Hepatocyte (in vitro differentiated cells): ENCODE measurements around the gene EIF4E3. TPM values are rescaled to one million over a fixed set of nuclear protein-coding genes. Genes with fewer than 3 reads are reported as not detected.
A peak's percentile ranks its signal among the peaks of the same experiment; 100 is the strongest.

ENCODE experiments used
- DNase-seq: peaks from one replicate; pipeline ENCODE4 v3.0.0-alpha.2; 2016; ENCODE audit warnings: low spot score
- H2AFZ ChIP-seq: fragments of 200-600 bp; sonication (generic); 2 replicates; pipeline ENCODE4 v1.6.0; 2016; ENCODE audit warnings: antibody characterized with exemption, mild to moderate bottlenecking
- H3K27ac ChIP-seq: fragments of 200-600 bp; sonication (generic); 2 replicates; pipeline ENCODE4 v1.5.1; 2016; ENCODE audit warnings: mild to moderate bottlenecking
- H3K27me3 ChIP-seq: fragments of 200-600 bp; sonication (generic); 2 replicates; pipeline ENCODE4 v1.6.1; 2016
- H3K36me3 ChIP-seq: fragments of 200-600 bp; sonication (generic); replicated peaks from 2 replicates; pipeline ENCODE4 v1.5.1; 2016; ENCODE audit warnings: low read depth; ENCODE audit not compliant: insufficient read depth
- H3K4me1 ChIP-seq: fragments of 200-600 bp; sonication (generic); 2 replicates; pipeline ENCODE4 v1.5.1; 2016; ENCODE audit warnings: mild to moderate bottlenecking, moderate library complexity; ENCODE audit not compliant: insufficient read depth
- H3K4me2 ChIP-seq: fragments of 200-600 bp; sonication (generic); 2 replicates; pipeline ENCODE4 v1.6.0; 2016
- H3K4me3 ChIP-seq: fragments of 200-600 bp; sonication (generic); 2 replicates; pipeline ENCODE4 v1.5.1; 2016; ENCODE audit warnings: mild to moderate bottlenecking
- H3K79me2 ChIP-seq: fragments of 200-600 bp; sonication (generic); 2 replicates; pipeline ENCODE4 v1.6.0; 2017; ENCODE audit warnings: mild to moderate bottlenecking
- H3K9me2 ChIP-seq: fragments of 200-600 bp; sonication (generic); replicated peaks from 2 replicates; pipeline ENCODE4 v1.6.0; 2017; ENCODE audit warnings: mild to moderate bottlenecking; ENCODE audit not compliant: insufficient read depth
- H3K9me3 ChIP-seq: fragments of 200-600 bp; sonication (generic); 2 replicates; pipeline ENCODE4 v1.5.1; 2016; ENCODE audit warnings: low read depth, mild to moderate bottlenecking
- H4K20me1 ChIP-seq: fragments of 200-600 bp; sonication (generic); 2 replicates; pipeline ENCODE4 v1.6.0; 2016; ENCODE audit warnings: mild to moderate bottlenecking; ENCODE audit not compliant: insufficient read depth, poor library complexity, severe bottlenecking
- EZH2 ChIP-seq: fragments of 200-600 bp; sonication (generic); IDR thresholded peaks from 2 replicates; pipeline ENCODE4 v1.6.1; 2016; ENCODE audit warnings: antibody characterized with exemption, mild to moderate bottlenecking, borderline replicate concordance
- EZH2phosphoT487 ChIP-seq: fragments of 200-600 bp; sonication (generic); IDR thresholded peaks from one replicate; pipeline ENCODE4 v1.6.1; 2018; ENCODE audit warnings: antibody characterized with exemption, mild to moderate bottlenecking, low read depth, moderate library complexity; ENCODE audit not compliant: unreplicated experiment, severe bottlenecking
- WGBS: methylation state at CpG from one replicate; pipeline ENCODE4 v1.1.6; 2016; ENCODE audit warnings: low lambda C conversion rate; ENCODE audit errors: missing lambda C conversion rate; 5-methylcytosine and 5-hydroxymethylcytosine counted together
- polyA plus RNA-seq: library from polyadenylated mRNA; unstranded; fragments of >200 nt; fragmentation: Nextera tagmentation; extraction: Ambion mirVana; gene quantifications from 2 replicates; pipeline ENCODE4 v1.2.1, GENCODE V29; 2016
- total RNA-seq: library from RNA; depleted of rRNA; stranded (reverse); fragments of >200 nt; gene quantifications from 2 replicates; pipeline ENCODE4 v1.2.3, GENCODE V29; 2014
- TF ChIP-seq, protein P1 (sequence below): fragments of 200-600 bp; sonication (generic); IDR thresholded peaks from 2 replicates; pipeline ENCODE4 v1.5.1; 2016; ENCODE audit warnings: antibody characterized with exemption, mild to moderate bottlenecking; ENCODE audit not compliant: poor library complexity

EIF4E3 gene
- total and polyA plus RNA-seq, 2 experiments from 2014 or later: 4.1 to 7.4 TPM

DNA sequence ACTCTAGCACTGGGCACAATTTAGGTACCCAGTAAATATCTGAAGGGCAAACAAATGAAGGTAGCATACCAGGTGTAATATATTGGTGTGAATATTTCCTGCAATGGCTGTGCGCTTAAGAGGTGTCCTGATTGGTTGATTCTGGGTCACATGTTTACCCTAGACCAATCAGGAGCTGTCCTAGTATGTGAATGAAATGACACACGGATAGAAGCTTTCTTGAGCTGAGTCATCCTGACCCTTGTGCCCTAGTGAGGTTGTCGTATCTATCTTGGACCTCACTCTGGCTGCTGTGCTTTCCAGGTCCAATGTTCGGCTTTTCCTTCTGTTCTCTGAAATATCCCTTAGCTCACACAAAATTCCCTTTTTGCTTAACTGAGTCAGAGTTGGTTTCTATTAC is 83.5 kb downstream of the EIF4E3 start:
- 83% methylated on average over 4 of the region's 4 CpGs for WGBS
- TF ChIP-seq EZH2phosphoT487: no peak
- TF ChIP-seq, protein P1, sequence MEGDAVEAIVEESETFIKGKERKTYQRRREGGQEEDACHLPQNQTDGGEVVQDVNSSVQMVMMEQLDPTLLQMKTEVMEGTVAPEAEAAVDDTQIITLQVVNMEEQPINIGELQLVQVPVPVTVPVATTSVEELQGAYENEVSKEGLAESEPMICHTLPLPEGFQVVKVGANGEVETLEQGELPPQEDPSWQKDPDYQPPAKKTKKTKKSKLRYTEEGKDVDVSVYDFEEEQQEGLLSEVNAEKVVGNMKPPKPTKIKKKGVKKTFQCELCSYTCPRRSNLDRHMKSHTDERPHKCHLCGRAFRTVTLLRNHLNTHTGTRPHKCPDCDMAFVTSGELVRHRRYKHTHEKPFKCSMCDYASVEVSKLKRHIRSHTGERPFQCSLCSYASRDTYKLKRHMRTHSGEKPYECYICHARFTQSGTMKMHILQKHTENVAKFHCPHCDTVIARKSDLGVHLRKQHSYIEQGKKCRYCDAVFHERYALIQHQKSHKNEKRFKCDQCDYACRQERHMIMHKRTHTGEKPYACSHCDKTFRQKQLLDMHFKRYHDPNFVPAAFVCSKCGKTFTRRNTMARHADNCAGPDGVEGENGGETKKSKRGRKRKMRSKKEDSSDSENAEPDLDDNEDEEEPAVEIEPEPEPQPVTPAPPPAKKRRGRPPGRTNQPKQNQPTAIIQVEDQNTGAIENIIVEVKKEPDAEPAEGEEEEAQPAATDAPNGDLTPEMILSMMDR: no peak
- no peak for TF ChIP-seq EZH2
- peak; percentile 29 for DNase-seq

DNA sequence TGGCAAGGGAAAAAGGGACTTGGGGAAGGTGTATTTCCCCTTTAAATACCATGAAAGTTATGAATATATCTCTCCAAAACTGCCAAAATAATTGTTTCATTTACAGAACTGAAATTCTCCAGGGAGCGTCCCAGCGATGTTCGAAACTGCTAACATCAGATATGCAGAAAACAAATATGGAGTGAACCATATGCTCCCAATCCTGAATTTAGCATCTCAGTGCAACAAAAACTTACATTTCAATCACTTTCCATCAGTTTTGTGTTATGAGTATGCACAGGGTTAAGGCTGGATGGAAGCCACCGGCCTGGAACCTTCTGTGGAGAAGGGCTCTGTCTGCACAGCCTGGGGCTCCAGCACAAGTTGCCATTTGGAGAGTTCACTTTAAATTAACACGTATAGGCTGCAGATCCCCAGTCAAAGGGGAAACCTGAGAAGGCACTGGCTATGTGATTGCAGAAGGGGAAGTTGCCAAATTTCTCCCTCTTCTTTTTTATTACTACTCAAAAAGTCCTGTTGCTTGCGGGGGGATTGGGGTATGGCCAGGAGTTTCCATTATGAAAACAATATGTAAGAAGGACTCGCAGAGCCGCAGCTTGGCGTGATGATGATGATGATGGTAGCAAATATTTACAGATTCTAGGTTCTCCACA is 84.7 kb downstream of the EIF4E3 start:
- 79% methylated on average over 9 of the region's 9 CpGs for WGBS
- Histone ChIP-seq H3K79me2 (no peaks in the 10 kb centered on the region), H3K36me3 (no peaks in the 10 kb centered on the region), H3K4me1 (no peaks in the 10 kb centered on the region), H3K27ac (no peak overlapping the region), H3K27me3 (no peaks in the 10 kb centered on the region), H3K9me3 (no peaks in the 10 kb centered on the region), H3K9me2 (no peaks in the 10 kb centered on the region), H4K20me1 (no peaks in the 10 kb centered on the region), H2AFZ (no peak overlapping the region), H3K4me2 (no peak overlapping the region), H3K4me3 (no peak overlapping the region)
- no peak for DNase-seq
- no peak for TF ChIP-seq EZH2
- TF ChIP-seq EZH2phosphoT487: no peak
- TF ChIP-seq, protein P1: no peak

More for the DNA sequence above, 83.5 kb downstream of the EIF4E3 start:
- no peak overlapping the region for H2AFZ ChIP-seq
- H3K27me3 ChIP-seq: no peaks in the 10 kb centered on the region
- H3K79me2 ChIP-seq: no peaks in the 10 kb centered on the region
- no peak overlapping the region for H3K4me3 ChIP-seq
- no peak overlapping the region for H3K4me2 ChIP-seq
- no peaks in the 10 kb centered on the region for H3K9me2 ChIP-seq
- H3K9me3 ChIP-seq: no peaks in the 10 kb centered on the region
- H3K4me1 ChIP-seq: no peaks in the 10 kb centered on the region
- H3K27ac ChIP-seq: no peak overlapping the region
- no peaks in the 10 kb centered on the region for H3K36me3 ChIP-seq
- H4K20me1 ChIP-seq: no peaks in the 10 kb centered on the region

DNA sequence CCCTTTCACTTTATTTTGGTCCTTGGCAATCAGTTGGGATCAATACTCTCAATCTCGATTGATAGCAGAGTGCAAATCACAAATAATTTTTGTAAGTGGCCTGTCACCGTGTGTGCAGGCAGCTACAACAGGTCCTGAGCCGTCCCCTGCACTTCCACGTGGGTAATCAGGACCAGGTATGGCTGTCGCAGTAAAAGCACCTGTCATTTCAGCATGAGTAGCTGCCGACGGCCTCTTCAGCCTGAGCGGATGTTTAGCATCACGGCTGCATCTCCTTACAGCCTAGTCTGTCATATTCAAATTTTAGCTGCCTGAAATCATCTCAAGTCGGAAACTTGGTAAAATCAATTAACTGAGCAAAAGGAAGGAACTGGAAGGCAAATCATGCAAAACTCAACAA is 88.7 kb downstream of the EIF4E3 start:
- H3K9me3 ChIP-seq: no peaks in the 10 kb centered on the region
- WGBS: 86% methylated on average over 10 of the region's 10 CpGs
- no peak overlapping the region for H3K27ac ChIP-seq
- no peak overlapping the region for H2AFZ ChIP-seq
- no peaks in the 10 kb centered on the region for H3K27me3 ChIP-seq
- H3K4me1 ChIP-seq: no peaks in the 10 kb centered on the region
- TF ChIP-seq, protein P1: no peak
- no peak for TF ChIP-seq EZH2phosphoT487
- TF ChIP-seq EZH2: no peak
- no peaks in the 10 kb centered on the region for H3K9me2 ChIP-seq
- H3K4me2 ChIP-seq: no peak overlapping the region
- no peaks in the 10 kb centered on the region for H3K36me3 ChIP-seq
- H3K4me3 ChIP-seq: no peak overlapping the region
- H3K79me2 ChIP-seq: no peaks in the 10 kb centered on the region
- no peak for DNase-seq
- H4K20me1 ChIP-seq: no peaks in the 10 kb centered on the region
